ENCODE data around the gene NFATC2IP.

DNA sequence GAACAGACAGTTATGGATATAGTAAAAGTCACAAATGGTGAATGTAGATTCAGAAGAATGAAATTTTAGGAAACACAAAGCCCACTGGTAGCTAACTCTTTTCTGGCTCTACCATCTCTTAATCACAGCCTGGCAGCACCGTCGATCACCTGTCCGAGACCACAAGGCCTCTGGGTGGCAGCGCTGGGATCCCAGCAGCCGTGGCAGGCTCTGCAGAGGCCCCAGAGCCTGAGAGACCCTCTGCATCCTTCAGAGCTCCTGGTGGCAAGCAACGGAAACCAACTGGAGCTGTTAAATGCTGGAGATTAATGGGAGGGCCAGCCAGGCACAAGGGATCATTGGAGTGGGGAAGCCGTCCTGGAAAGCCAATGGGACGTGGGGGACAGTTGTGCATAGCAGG is 60.4 kb downstream of the NFATC2IP start:
- TF ChIP-seq, protein P1, sequence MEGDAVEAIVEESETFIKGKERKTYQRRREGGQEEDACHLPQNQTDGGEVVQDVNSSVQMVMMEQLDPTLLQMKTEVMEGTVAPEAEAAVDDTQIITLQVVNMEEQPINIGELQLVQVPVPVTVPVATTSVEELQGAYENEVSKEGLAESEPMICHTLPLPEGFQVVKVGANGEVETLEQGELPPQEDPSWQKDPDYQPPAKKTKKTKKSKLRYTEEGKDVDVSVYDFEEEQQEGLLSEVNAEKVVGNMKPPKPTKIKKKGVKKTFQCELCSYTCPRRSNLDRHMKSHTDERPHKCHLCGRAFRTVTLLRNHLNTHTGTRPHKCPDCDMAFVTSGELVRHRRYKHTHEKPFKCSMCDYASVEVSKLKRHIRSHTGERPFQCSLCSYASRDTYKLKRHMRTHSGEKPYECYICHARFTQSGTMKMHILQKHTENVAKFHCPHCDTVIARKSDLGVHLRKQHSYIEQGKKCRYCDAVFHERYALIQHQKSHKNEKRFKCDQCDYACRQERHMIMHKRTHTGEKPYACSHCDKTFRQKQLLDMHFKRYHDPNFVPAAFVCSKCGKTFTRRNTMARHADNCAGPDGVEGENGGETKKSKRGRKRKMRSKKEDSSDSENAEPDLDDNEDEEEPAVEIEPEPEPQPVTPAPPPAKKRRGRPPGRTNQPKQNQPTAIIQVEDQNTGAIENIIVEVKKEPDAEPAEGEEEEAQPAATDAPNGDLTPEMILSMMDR (IDR thresholded peaks at IDR 0.05) = no peak
- TF ChIP-seq POLR2AphosphoS5 (IDR thresholded peaks at IDR 0.05) = no peak
- no peak for TF ChIP-seq POLR2A (IDR thresholded peaks at IDR 0.05)
